Left lung (tissue), 10 donors: ENCODE results near the gene PTTG2. TPM values are rescaled to one million over a fixed set of nuclear protein-coding genes. Genes with fewer than 3 reads are reported as not detected.
A peak's percentile ranks its signal among the peaks of the same experiment; 100 is the strongest.

ENCODE experiments used
- ATAC-seq: fragments of 200-7000 bp; cut with Tn5 transposase; one replicate; pipeline ENCODE4 v1.9.1; 2020; ENCODE audit warnings: moderate library complexity
- DNase-seq, 4 donors: peaks; one replicate each; pipeline ENCODE4 v3.0.0-alpha.2; 2013 to 2020
- H3K27ac ChIP-seq, 2 donors: fragments of 200-600 bp; sonication (generic) in 1 of 2; one replicate each; pipeline versions ENCODE4 v1.5.0 to v1.8.0; 2020 to 2021
- H3K27me3 ChIP-seq, 2 donors: fragments of 200-600 bp; sonication (generic) in 1 of 2; one replicate each; pipeline versions ENCODE4 v1.5.0 to v1.8.0; 2020 to 2021
- H3K36me3 ChIP-seq, 2 donors: fragments of 200-600 bp; sonication (generic) in 1 of 2; one replicate each; pipeline versions ENCODE4 v1.5.0 to v1.8.0; 2020 to 2021
- H3K4me1 ChIP-seq, 2 donors: fragments of 200-600 bp; one replicate each; pipeline ENCODE4 v1.8.0; 2021
- H3K4me3 ChIP-seq, 2 donors: fragments of 200-600 bp; sonication (generic) in 1 of 2; one replicate each; pipeline versions ENCODE4 v1.5.0 to v1.8.0; 2020 to 2021; ENCODE audit warnings: mild to moderate bottlenecking in 1 of 2
- H3K9me3 ChIP-seq, 2 donors: fragments of 200-600 bp; sonication (generic) in 1 of 2; one replicate each; pipeline versions ENCODE4 v1.5.0 to v1.8.0; 2020 to 2021
- intact Hi-C, 2 donors: fragments of 100-400 bp; cut with DNase I; formaldehyde crosslinking; loops; one replicate each; pipeline versions ENCODE4 v1.11.2 to v1.14.2; 2022
- polyA plus RNA-seq, 6 donors: library from polyadenylated mRNA; unstranded; fragments of 120-200 nt; gene quantifications; one replicate each; pipeline ENCODE4 v1.2.1, GENCODE V29; 2013; ENCODE audit not compliant: insufficient read length in 6 of 6
- total RNA-seq, 2 donors: library from RNA; stranded (reverse); fragmentation: NEBNext Ultra II Directional; extraction: Animal tissue kit (Norgen Biotek cat#: 25700); gene quantifications; one replicate each; pipeline ENCODE4 v1.2.1, GENCODE V29; 2021
- TF ChIP-seq, protein P1 (sequence below), 2 donors: fragments of 200-600 bp; sonication (generic) in 1 of 2; IDR thresholded peaks; one replicate each; pipeline versions ENCODE4 v1.5.0 to v1.8.0; 2021; ENCODE audit warnings: antibody characterized with exemption in 2 of 2
- donor health status: DM: no; HTN: yes; CAD: no.
- donor health status: DM: no; HTN: no; CAD: no.

Gene PTTG2
- total and polyA plus RNA-seq, 8 donors: 0.58 TPM; not detected in 7

- H3K4me3 ChIP-seq: peak overlapping the region; percentile 37 to 82
- peak overlapping the region; percentile 94 to 97 for H3K27ac ChIP-seq
- peaks cover 0 to 32% of the 10 kb centered on the region in 2 donors for H3K4me1 ChIP-seq
- H3K27me3 ChIP-seq: no peaks in the 10 kb centered on the region
- no peaks in the 10 kb centered on the region for H3K9me3 ChIP-seq
- DNase-seq (no peak), ATAC-seq (no peak)
- intact Hi-C loops: no loop called here
- TF ChIP-seq, protein P1, sequence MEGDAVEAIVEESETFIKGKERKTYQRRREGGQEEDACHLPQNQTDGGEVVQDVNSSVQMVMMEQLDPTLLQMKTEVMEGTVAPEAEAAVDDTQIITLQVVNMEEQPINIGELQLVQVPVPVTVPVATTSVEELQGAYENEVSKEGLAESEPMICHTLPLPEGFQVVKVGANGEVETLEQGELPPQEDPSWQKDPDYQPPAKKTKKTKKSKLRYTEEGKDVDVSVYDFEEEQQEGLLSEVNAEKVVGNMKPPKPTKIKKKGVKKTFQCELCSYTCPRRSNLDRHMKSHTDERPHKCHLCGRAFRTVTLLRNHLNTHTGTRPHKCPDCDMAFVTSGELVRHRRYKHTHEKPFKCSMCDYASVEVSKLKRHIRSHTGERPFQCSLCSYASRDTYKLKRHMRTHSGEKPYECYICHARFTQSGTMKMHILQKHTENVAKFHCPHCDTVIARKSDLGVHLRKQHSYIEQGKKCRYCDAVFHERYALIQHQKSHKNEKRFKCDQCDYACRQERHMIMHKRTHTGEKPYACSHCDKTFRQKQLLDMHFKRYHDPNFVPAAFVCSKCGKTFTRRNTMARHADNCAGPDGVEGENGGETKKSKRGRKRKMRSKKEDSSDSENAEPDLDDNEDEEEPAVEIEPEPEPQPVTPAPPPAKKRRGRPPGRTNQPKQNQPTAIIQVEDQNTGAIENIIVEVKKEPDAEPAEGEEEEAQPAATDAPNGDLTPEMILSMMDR (IDR thresholded peaks at IDR 0.05): no peak
- no peaks in the 10 kb centered on the region for H3K36me3 ChIP-seq
These were observed 16.3 kb downstream of the PTTG2 start for GRCh38 chr4:37976507-37976906.

- peak overlapping the region; percentile 94 to 97 for H3K27ac ChIP-seq
- H3K36me3 ChIP-seq: no peaks in the 10 kb centered on the region
- no peaks in the 10 kb centered on the region for H3K9me3 ChIP-seq
- H3K4me3 ChIP-seq: peak overlapping the region; percentile 78 to 82
- H3K27me3 ChIP-seq: no peaks in the 10 kb centered on the region
- DNase-seq (peak; percentile 66 to 96 (median 88)), ATAC-seq (peak; percentile 87)
- TF ChIP-seq, protein P1 (IDR thresholded peaks at IDR 0.05): no peak
- H3K4me1 ChIP-seq: peaks cover 0 to 35% of the 10 kb centered on the region in 2 donors
- intact Hi-C loops: no loop called here
These were observed 16.8 kb downstream of the PTTG2 start for GRCh38 chr4:37976991-37977470.

DNA sequence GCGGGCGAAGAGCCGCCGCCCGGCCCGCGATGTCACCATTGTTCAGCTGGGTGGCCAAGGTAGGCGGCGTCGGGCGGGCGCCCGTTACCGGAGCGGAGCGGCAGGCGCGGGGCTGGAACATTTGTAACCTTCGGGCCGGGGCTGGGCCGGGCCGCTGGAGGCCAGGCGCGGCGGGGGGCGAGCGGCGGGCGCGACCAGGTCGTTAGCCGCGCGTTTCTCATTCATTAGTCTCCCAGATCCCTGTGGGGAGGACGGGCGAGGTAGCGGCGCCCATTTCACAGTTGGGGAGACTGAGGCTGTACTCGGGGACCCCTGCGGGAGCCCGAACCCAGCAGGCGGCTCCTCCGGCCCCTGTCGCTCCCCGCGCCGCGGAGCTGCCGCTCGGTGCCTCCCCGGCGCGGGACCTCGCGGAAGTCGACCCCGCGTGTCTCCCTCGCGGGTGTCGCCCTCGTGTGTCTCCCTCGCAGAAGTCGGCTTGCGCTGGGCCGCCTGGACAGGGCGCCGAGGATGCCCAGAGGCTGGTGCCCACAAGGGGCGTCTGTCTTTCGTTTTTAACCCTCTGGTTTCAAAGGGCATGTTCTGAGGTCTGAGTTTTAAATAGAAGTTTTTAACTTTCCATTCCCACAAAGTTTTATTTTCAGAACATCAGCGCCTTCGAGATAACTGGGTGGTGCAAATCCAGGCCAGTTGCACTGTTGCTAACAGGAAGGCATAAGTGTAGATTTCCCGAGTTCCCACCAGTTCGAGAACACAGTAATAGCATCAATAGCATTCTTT is 17.5 kb downstream of the PTTG2 start:
- intact Hi-C loops: no loop called here
- ATAC-seq (peak; percentile 90), DNase-seq (peak; percentile 63 to 95 (median 84))
- H3K9me3 ChIP-seq: no peaks in the 10 kb centered on the region
- H3K36me3 ChIP-seq: no peaks in the 10 kb centered on the region
- peak overlapping the region; percentile 78 to 82 for H3K4me3 ChIP-seq
- TF ChIP-seq, protein P1 (IDR thresholded peaks at IDR 0.05): peak; percentile 47 to 70
- H3K27me3 ChIP-seq: no peaks in the 10 kb centered on the region
- peak overlapping the region; percentile 94 to 97 for H3K27ac ChIP-seq
- H3K4me1 ChIP-seq: peaks cover 0 to 41% of the 10 kb centered on the region in 2 donors

DNA sequence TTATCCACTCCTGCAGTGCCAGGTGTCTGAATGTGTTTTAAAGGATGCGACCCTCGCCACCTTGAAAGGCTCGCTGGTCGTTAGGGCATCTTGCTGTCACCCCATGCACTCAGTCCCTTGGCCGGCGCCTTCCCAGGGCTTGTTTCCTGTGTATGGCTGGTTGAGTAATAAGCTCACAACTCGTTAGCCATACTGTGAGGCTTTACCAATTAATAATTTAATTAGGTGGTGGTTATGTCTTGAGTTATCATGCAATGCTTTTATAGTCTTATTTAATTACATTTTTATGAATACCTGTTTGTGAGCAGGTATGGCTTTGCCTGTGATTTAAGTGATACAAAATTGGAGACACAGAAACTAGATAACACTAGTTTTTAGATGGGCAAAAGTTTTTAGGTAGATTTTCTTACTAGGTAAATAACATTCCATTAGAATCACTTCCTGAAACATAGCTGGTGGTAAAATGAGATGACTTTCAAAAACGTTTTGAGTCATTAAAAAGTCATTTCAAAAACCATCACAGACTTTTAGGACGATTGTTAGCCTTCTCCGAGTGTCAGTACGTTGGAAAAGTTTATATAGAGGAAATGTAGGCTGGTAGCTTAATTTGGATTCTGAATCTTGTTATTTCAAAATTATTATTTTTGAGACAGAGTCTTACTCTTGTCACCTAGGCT is 18.2 kb downstream of the PTTG2 start:
- Histone ChIP-seq H3K4me1 (peaks cover 0 to 46% of the 10 kb centered on the region in 2 donors), H3K9me3 (no peaks in the 10 kb centered on the region), H3K36me3 (no peaks in the 10 kb centered on the region), H3K4me3 (peak overlapping the region; percentile 78 to 82), H3K27me3 (no peaks in the 10 kb centered on the region), H3K27ac (peak overlapping the region; percentile 94 to 97)
- ATAC-seq (peak; percentile 37), DNase-seq (peak in 2 of 4 donors; percentile 43 to 84)
- intact Hi-C loops: no loop called here
- TF ChIP-seq, protein P1 (IDR thresholded peaks at IDR 0.05): no peak

DNA sequence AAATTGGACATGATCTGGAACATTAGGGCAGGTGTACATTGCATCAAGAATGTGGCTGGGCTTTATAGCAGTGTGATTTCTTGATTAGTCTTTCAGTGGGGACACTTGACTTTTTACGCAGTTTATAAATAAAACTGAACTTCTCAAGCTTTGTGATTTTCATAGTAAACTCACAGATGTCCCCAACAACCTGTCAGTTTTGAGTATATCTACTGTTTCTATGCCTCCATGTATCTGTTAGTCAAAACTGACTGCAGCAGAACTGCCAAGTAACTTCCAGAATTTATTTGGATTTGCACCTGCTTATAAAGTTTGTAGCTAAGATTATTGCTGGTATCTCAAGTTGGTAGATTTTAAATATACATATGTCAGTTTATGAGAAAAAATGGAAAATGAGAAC is 20.0 kb downstream of the PTTG2 start:
- ATAC-seq: no peak

More for the DNA sequence above, 20.0 kb downstream of the PTTG2 start:
- intact Hi-C loops: no loop called here
- TF ChIP-seq, protein P1 (IDR thresholded peaks at IDR 0.05): no peak
- no peak for DNase-seq
- Histone ChIP-seq H3K27ac (no peak overlapping the region), H3K4me1 (peaks cover 0 to 50% of the 10 kb centered on the region in 2 donors), H3K4me3 (no peak overlapping the region), H3K36me3 (no peaks in the 10 kb centered on the region), H3K27me3 (no peaks in the 10 kb centered on the region), H3K9me3 (no peaks in the 10 kb centered on the region)
